NB4 (cell line): ENCODE measurements around the gene NTM.

ENCODE experiments used
- MYC ChIP-seq: IDR thresholded peaks from 2 replicates; pipeline ENCODE4 v1.6.1; 2011; ENCODE audit warnings: low read depth, low read length
- POLR2A ChIP-seq: IDR thresholded peaks from 2 replicates; pipeline ENCODE4 v1.6.1; 2011; ENCODE audit warnings: mild to moderate bottlenecking; ENCODE audit not compliant: insufficient read length; ENCODE audit errors: extremely low read depth
- TF ChIP-seq, protein P1 (sequence below): IDR thresholded peaks from 2 replicates; pipeline ENCODE4 v1.6.1; 2011; ENCODE audit warnings: low read depth, low read length
- TF ChIP-seq, protein P2 (sequence below): IDR thresholded peaks from one replicate; pipeline ENCODE4 v1.5.1; 2012; ENCODE audit warnings: low read depth, low read length

DNA sequence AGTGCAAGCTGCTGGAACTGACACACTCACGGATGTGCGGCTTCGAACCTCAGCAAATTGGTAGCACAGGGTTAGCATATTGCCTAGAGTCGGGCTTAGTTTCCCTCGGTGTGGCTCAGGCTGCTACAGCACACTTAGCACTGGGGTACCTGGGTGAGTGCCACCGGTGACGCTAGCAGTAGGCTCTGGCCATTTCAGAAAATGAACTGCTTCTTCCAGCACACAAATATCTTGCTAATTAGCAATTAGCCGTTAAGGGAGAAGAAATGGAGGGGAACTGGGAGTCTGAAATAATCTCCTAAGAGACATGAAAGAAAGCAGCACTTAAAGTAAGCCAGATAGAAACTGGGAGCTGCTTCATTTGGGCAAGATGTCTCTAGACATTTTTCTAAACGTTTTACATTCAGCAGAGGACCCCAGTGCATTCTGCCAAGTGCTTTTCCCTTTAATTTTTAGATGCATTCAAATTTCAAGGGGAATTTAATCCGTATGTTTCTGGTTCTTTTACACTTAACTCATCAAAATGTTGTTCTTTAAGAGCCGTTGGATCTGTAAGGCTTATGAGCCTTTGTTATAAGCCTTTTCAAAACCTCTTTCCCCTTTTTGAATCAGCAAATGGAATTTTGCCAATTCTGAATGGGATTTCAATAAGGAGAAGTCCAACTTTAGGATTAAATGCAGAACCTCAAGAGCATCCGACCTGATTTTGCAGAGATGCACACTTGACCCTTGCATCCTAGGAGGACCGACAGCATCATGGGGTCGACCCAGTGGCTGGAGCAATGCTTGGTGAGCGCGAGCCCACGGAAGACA lies 708.1 kb downstream of the NTM start:
- TF ChIP-seq, protein P1, sequence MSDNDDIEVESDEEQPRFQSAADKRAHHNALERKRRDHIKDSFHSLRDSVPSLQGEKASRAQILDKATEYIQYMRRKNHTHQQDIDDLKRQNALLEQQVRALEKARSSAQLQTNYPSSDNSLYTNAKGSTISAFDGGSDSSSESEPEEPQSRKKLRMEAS, result no peak
- TF ChIP-seq, protein P2, sequence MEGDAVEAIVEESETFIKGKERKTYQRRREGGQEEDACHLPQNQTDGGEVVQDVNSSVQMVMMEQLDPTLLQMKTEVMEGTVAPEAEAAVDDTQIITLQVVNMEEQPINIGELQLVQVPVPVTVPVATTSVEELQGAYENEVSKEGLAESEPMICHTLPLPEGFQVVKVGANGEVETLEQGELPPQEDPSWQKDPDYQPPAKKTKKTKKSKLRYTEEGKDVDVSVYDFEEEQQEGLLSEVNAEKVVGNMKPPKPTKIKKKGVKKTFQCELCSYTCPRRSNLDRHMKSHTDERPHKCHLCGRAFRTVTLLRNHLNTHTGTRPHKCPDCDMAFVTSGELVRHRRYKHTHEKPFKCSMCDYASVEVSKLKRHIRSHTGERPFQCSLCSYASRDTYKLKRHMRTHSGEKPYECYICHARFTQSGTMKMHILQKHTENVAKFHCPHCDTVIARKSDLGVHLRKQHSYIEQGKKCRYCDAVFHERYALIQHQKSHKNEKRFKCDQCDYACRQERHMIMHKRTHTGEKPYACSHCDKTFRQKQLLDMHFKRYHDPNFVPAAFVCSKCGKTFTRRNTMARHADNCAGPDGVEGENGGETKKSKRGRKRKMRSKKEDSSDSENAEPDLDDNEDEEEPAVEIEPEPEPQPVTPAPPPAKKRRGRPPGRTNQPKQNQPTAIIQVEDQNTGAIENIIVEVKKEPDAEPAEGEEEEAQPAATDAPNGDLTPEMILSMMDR, result no peak
- TF ChIP-seq POLR2A, result no peak
- no peak for TF ChIP-seq MYC
